B cell (primary cell): ENCODE data around the gene DCPS. TPM values are rescaled to one million over a fixed set of nuclear protein-coding genes. Genes with fewer than 3 reads are reported as not detected.

ENCODE experiments used
- ATAC-seq: fragments of 200-7000 bp; cut with Tn5 transposase; one replicate; pipeline ENCODE4 v1.10.0; 2021; ENCODE audit warnings: low read depth, mild to moderate bottlenecking, moderate number of reproducible peaks, moderate library complexity
- CTCF ChIA-PET: fragments of 350-600 bp; sonication (Branson Sonifier 250); formaldehyde crosslinking; loops from one replicate; lab custom pipeline; 2021; ENCODE audit warnings: antibody characterized with exemption, inconsistent platforms; lab: Charles Lee
- POLR2A ChIA-PET: fragments of 350-600 bp; sonication (Branson Sonifier 250); formaldehyde crosslinking; loops from one replicate; lab custom pipeline; 2021; ENCODE audit warnings: antibody characterized with exemption; lab: Charles Lee
- DNase-seq: peaks from one replicate; pipeline ENCODE4 v3.0.0; 2013
- H2AFZ ChIP-seq: 2 replicates; pipeline ENCODE4 v1.6.1; 2012; ENCODE audit warnings: mild to moderate bottlenecking, low read depth, low read length; ENCODE audit not compliant: insufficient read depth, poor library complexity, severe bottlenecking
- H3K27ac ChIP-seq, 2 donors: 1 replicate in 1 of 2; 2 replicates in 1 of 2; pipeline ENCODE4 v1.5.1; 2012 to 2013; ENCODE audit warnings: low read length in 2 of 2, mild to moderate bottlenecking in 2 of 2, moderate library complexity in 1 of 2
- H3K27me3 ChIP-seq, 4 experiments: fragments of 200-600 bp in 1 of 4; sonication (generic) in 1 of 4; replicated peaks in 1 of 4; 1 replicate in 2 of 4; 2 replicates in 2 of 4; pipeline versions ENCODE4 v1.6.1 to v1.7.0; 2013 to 2016; ENCODE audit warnings: low read length in 3 of 4, mild to moderate bottlenecking in 2 of 4, mixed read lengths in 1 of 4, moderate library complexity in 1 of 4; ENCODE audit not compliant: insufficient read depth in 4 of 4, control insufficient read depth in 3 of 4; ENCODE audit errors: control extremely low read depth in 1 of 4
- H3K36me3 ChIP-seq, 2 experiments: replicated peaks in 1 of 2; 1 replicate in 1 of 2; 2 replicates in 1 of 2; pipeline versions ENCODE4 v1.6.1 to v1.7.1; 2013; ENCODE audit warnings: low read length in 1 of 2; ENCODE audit not compliant: insufficient read depth in 2 of 2, control insufficient read depth in 1 of 2; ENCODE audit errors: control extremely low read depth in 1 of 2, extremely low read depth in 1 of 2
- H3K4me1 ChIP-seq, 2 donors: fragments of 200-600 bp in 1 of 2; sonication (generic) in 1 of 2; 1 replicate in 1 of 2; 2 replicates in 1 of 2; pipeline versions ENCODE4 v1.5.1 to v1.6.1; 2013 to 2017; ENCODE audit warnings: low read length in 2 of 2; ENCODE audit not compliant: control insufficient read depth in 2 of 2, insufficient read depth in 2 of 2
- H3K4me2 ChIP-seq: replicated peaks from 2 replicates; pipeline ENCODE3; 2012; ENCODE audit warnings: mild to moderate bottlenecking, low read depth, low read length; ENCODE audit not compliant: poor library complexity, severe bottlenecking
- H3K4me3 ChIP-seq, 5 experiments: fragments of 200-600 bp in 1 of 5; sonication (generic) in 1 of 5; 1 replicate in 3 of 5; 2 replicates in 2 of 5; pipeline versions ENCODE4 v1.5.1 to v1.7.0; 2011 to 2016; ENCODE audit warnings: low read length in 4 of 5, mild to moderate bottlenecking in 4 of 5, low read depth in 2 of 5, control low read depth in 1 of 5, moderate library complexity in 1 of 5; ENCODE audit not compliant: insufficient read depth in 1 of 5; ENCODE audit errors: control extremely low read depth in 1 of 5, extremely low read depth in 1 of 5
- H3K79me2 ChIP-seq: fragments of 200-600 bp; sonication (generic); one replicate; pipeline ENCODE4 v1.6.0; 2016; ENCODE audit warnings: low read length; ENCODE audit not compliant: control insufficient read depth, insufficient read depth
- H3K9ac ChIP-seq: fragments of 200-600 bp; sonication (generic); 2 replicates; pipeline ENCODE4 v1.6.1; 2017; ENCODE audit warnings: mild to moderate bottlenecking, low read length, moderate library complexity
- H3K9me3 ChIP-seq, 3 donors: one replicate each; pipeline versions ENCODE4 v1.6.1 to v1.7.1; 2013; ENCODE audit warnings: low read length in 2 of 3; ENCODE audit not compliant: control insufficient read depth in 2 of 3, insufficient read depth in 1 of 3; ENCODE audit errors: control extremely low read depth in 1 of 3
- H4K20me1 ChIP-seq: 2 replicates; pipeline ENCODE4 v1.6.0; 2012; ENCODE audit warnings: mild to moderate bottlenecking, low read length; ENCODE audit not compliant: insufficient read depth, control insufficient read depth, poor library complexity, severe bottlenecking
- H3K27ac Mint-ChIP-seq: one replicate; pipeline ENCODE4 v1.8.0; 2021; ENCODE audit warnings: mixed read lengths
- H3K27me3 Mint-ChIP-seq: one replicate; pipeline ENCODE4 v1.8.0; 2021; ENCODE audit warnings: mixed read lengths
- H3K4me1 Mint-ChIP-seq: one replicate; pipeline ENCODE4 v1.8.0; 2021; ENCODE audit warnings: mixed read lengths
- H3K4me3 Mint-ChIP-seq: one replicate; pipeline ENCODE4 v1.8.0; 2021; ENCODE audit warnings: mixed read lengths
- H3K9me3 Mint-ChIP-seq: one replicate; pipeline ENCODE4 v1.8.0; 2022; ENCODE audit warnings: mixed read lengths; ENCODE audit not compliant: insufficient read depth
- CTCF ChIP-seq: fragments of 200-600 bp; IDR thresholded peaks from one replicate; pipeline ENCODE4 v1.8.0; 2022; ENCODE audit warnings: antibody characterized with exemption, mild to moderate bottlenecking
- EZH2 ChIP-seq: IDR thresholded peaks from 2 replicates; pipeline ENCODE4 v1.6.1; 2012; ENCODE audit warnings: borderline replicate concordance, low read depth, mild to moderate bottlenecking, moderate library complexity, low read length; ENCODE audit not compliant: insufficient read depth, poor library complexity, severe bottlenecking
- WGBS: methylation state at CpG from one replicate; pipeline ENCODE4 v1.1.5; 2013; ENCODE audit warnings: missing lambda C conversion rate; ENCODE audit not compliant: insufficient coverage; 5-methylcytosine and 5-hydroxymethylcytosine counted together
- intact Hi-C: fragments of 100-400 bp; cut with micrococcal nuclease; formaldehyde crosslinking; loops from one replicate; pipeline ENCODE4 v1.10.0; 2022
- polyA plus RNA-seq: library from polyadenylated mRNA; depleted of rRNA; stranded (reverse); fragments of >200 nt; gene quantifications from 2 replicates; pipeline ENCODE4 v1.2.3, GENCODE V29; 2012
- total RNA-seq, 2 donors: library from RNA; stranded (reverse); fragments of 120-200 nt in 1 of 2; gene quantifications; 1 replicate in 1 of 2; 2 replicates in 1 of 2; pipeline versions ENCODE4 v1.2.3 to v1.2.4, GENCODE V29; 2013 to 2022

Gene DCPS
- total and polyA plus RNA-seq, 2 donors (not counting 1 experiment from before 2014, with no cell fraction given): 21.7 to 37.1 TPM

- peaks cover 15% of the 10 kb centered on the region for H3K79me2 ChIP-seq
- DNase-seq: no peak
- no peak overlapping the region for H3K27ac ChIP-seq
- intact Hi-C loops: no loop called here
- Mint-ChIP-seq H3K9me3 (no peaks in the 10 kb centered on the region), H3K27me3 (no peaks in the 10 kb centered on the region), H3K4me3 (no peak overlapping the region), H3K4me1 (peaks cover 2% of the 10 kb centered on the region), H3K27ac (no peak overlapping the region)
- ATAC-seq: no peak
- H3K36me3 ChIP-seq: peaks cover 0 to 51% of the 10 kb centered on the region in 2 experiments
- POLR2A ChIA-PET: no interaction called here
- 99% methylated on average over 11 of the region's 13 CpGs for WGBS
- no peak for TF ChIP-seq CTCF
- no peak for TF ChIP-seq EZH2
- H3K27me3 ChIP-seq: no peaks in the 10 kb centered on the region
- no peak overlapping the region for H2AFZ ChIP-seq
- no peak overlapping the region for H3K4me2 ChIP-seq
- no peak overlapping the region for H3K4me3 ChIP-seq
- H3K9me3 ChIP-seq: no peaks in the 10 kb centered on the region
- H3K4me1 ChIP-seq: no peaks in the 10 kb centered on the region
- CTCF ChIA-PET: interaction anchor here (1.0 kb wide), 1 partner anchor 23 kb away, joined by 3 read pairs; no protein-coding TSS in a partner anchor
- peaks cover 20% of the 10 kb centered on the region for H4K20me1 ChIP-seq
- H3K9ac ChIP-seq: no peak overlapping the region
These were observed 27.4 kb downstream of the DCPS start for GRCh38 chr11:126331286-126331685.

- Mint-ChIP-seq H3K4me1 (peaks cover 6% of the 10 kb centered on the region), H3K27me3 (no peaks in the 10 kb centered on the region), H3K27ac (no peak overlapping the region), H3K4me3 (no peak overlapping the region), H3K9me3 (no peaks in the 10 kb centered on the region)
- no peaks in the 10 kb centered on the region for H3K4me1 ChIP-seq
- H2AFZ ChIP-seq: no peak overlapping the region
- no peak overlapping the region for H3K27ac ChIP-seq
- CTCF ChIA-PET: no interaction called here
- no peak overlapping the region for H3K9ac ChIP-seq
- peaks cover 17% of the 10 kb centered on the region for H4K20me1 ChIP-seq
- DNase-seq (no peak), ATAC-seq (no peak)
- POLR2A ChIA-PET: no interaction called here
- H3K27me3 ChIP-seq: no peaks in the 10 kb centered on the region
- peaks cover 0 to 61% of the 10 kb centered on the region in 2 experiments for H3K36me3 ChIP-seq
- no peak overlapping the region for H3K4me3 ChIP-seq
- no peak overlapping the region for H3K4me2 ChIP-seq
- peaks cover 12% of the 10 kb centered on the region for H3K79me2 ChIP-seq
- H3K9me3 ChIP-seq: no peaks in the 10 kb centered on the region
- TF ChIP-seq CTCF (no peak), EZH2 (no peak)
- 100% methylated on average over 3 of the region's 5 CpGs for WGBS
- intact Hi-C loops: no loop called here
These were observed 28.4 kb downstream of the DCPS start for GRCh38 chr11:126332221-126332711.
